ENCODE measurements around the gene ROPN1L. TPM values are rescaled to one million over a fixed set of nuclear protein-coding genes. Genes with fewer than 3 reads are reported as not detected.

Gene ROPN1L
- polyA plus RNA-seq, 1 experiment: 0.54 TPM

GRCh38 chr5:10501554-10502075 lies 59.9 kb downstream of the ROPN1L start:
- POLR2A ChIA-PET: interaction anchor here (1.1 kb wide), 1 partner anchor 66 kb away, joined by 3 read pairs; no protein-coding TSS in a partner anchor
- H3K4me3 ChIP-seq (ENCODE audit: low read depth, low read length): no peak overlapping the region
- CTCF ChIA-PET: interaction anchor here (1.3 to 1.5 kb wide), 3 partner anchors 11 to 126 kb away, joined by 3 to 6 read pairs (median 4); no protein-coding TSS in a partner anchor
- H3K36me3 ChIP-seq (ENCODE audit: control insufficient read depth, insufficient read depth, low read length): no peaks in the 10 kb centered on the region
- no peak for TF ChIP-seq CTCF (IDR thresholded peaks at IDR 0.05; ENCODE audit: insufficient read depth, low read depth, low read length)
- DNase-seq (ENCODE audit: low read depth): no peak
- H3K27me3 ChIP-seq (ENCODE audit: control insufficient read depth, insufficient read depth, low read length): no peaks in the 10 kb centered on the region; the same call in 1 of the 2 replicates

GRCh38 chr5:10502130-10502529 lies 60.5 kb downstream of the ROPN1L start:
- DNase-seq (ENCODE audit: low read depth): no peak
- CTCF ChIA-PET: interaction anchor here (1.3 to 1.5 kb wide), 2 partner anchors 11 to 126 kb away, joined by 3 to 6 read pairs; no protein-coding TSS in a partner anchor
- Histone ChIP-seq H3K27me3 (ENCODE audit: control insufficient read depth, insufficient read depth, low read length) (no peaks in the 10 kb centered on the region; the same call in 1 of the 2 replicates), H3K36me3 (ENCODE audit: control insufficient read depth, insufficient read depth, low read length) (no peaks in the 10 kb centered on the region), H3K4me3 (ENCODE audit: low read depth, low read length) (no peak overlapping the region)
- POLR2A ChIA-PET: interaction anchor here (1.1 kb wide), 1 partner anchor 65 kb away, joined by 3 read pairs; no protein-coding TSS in a partner anchor
- no peak for TF ChIP-seq CTCF (IDR thresholded peaks at IDR 0.05; ENCODE audit: insufficient read depth, low read depth, low read length)

GRCh38 chr5:10502578-10502977 lies 60.9 kb downstream of the ROPN1L start:
- POLR2A ChIA-PET: interaction anchor here (0.6 to 1.1 kb wide), 2 partner anchors 17 to 65 kb away, joined by 3 to 6 read pairs; no protein-coding TSS in a partner anchor
- no peak for TF ChIP-seq CTCF (IDR thresholded peaks at IDR 0.05; ENCODE audit: insufficient read depth, low read depth, low read length)

GRCh38 chr5:10503321-10503720 lies 61.6 kb downstream of the ROPN1L start:
- no peak for TF ChIP-seq CTCF (IDR thresholded peaks at IDR 0.05; ENCODE audit: insufficient read depth, low read depth, low read length)
- ChIA-PET CTCF (interaction anchor here (1.2 to 1.5 kb wide), 2 partner anchors 13 to 124 kb away, joined by 3 to 6 read pairs; no protein-coding TSS in a partner anchor), POLR2A (no interaction called here)
- no peak for DNase-seq (ENCODE audit: low read depth)
- no peak overlapping the region for H3K4me3 ChIP-seq (ENCODE audit: low read depth, low read length)
- no peaks in the 10 kb centered on the region; the same call in 1 of the 2 replicates for H3K27me3 ChIP-seq (ENCODE audit: control insufficient read depth, insufficient read depth, low read length)
- no peaks in the 10 kb centered on the region for H3K36me3 ChIP-seq (ENCODE audit: control insufficient read depth, insufficient read depth, low read length)

More at GRCh38 chr5:10502578-10502977, 60.9 kb downstream of the ROPN1L start:
- Histone ChIP-seq H3K36me3 (ENCODE audit: control insufficient read depth, insufficient read depth, low read length) (no peaks in the 10 kb centered on the region), H3K4me3 (ENCODE audit: low read depth, low read length) (no peak overlapping the region), H3K27me3 (ENCODE audit: control insufficient read depth, insufficient read depth, low read length) (no peaks in the 10 kb centered on the region; the same call in 1 of the 2 replicates)
- no peak for DNase-seq (ENCODE audit: low read depth)
- CTCF ChIA-PET: interaction anchor here (1.3 to 1.5 kb wide), 2 partner anchors 12 to 125 kb away, joined by 3 to 6 read pairs; no protein-coding TSS in a partner anchor

- H3K4me3 ChIP-seq (ENCODE audit: low read depth, low read length): no peak overlapping the region
- no peak for TF ChIP-seq CTCF (IDR thresholded peaks at IDR 0.05; ENCODE audit: insufficient read depth, low read depth, low read length)
- POLR2A ChIA-PET: no interaction called here
- no peaks in the 10 kb centered on the region for H3K27me3 ChIP-seq (ENCODE audit: control insufficient read depth, insufficient read depth, low read length)
- no peak for DNase-seq (ENCODE audit: low read depth)
- CTCF ChIA-PET: interaction anchor here (1.0 to 1.2 kb wide), 2 partner anchors 14 to 52 kb away, joined by 3 read pairs; no protein-coding TSS in a partner anchor
- no peaks in the 10 kb centered on the region for H3K36me3 ChIP-seq (ENCODE audit: control insufficient read depth, insufficient read depth, low read length)
Observed at GRCh38 chr5:10503997-10504793, 62.5 kb downstream of the ROPN1L start.

Measured in BJ (cell line).